SU-DHL-6 (cell line): ENCODE measurements around the gene ATF7.

Source experiments
- H2AFZ ChIP-seq: fragments of 200-600 bp; sonication (generic); 2 replicates; pipeline ENCODE4 v1.6.1; 2014; ENCODE audit warnings: low read depth, mild to moderate bottlenecking, moderate library complexity, mixed read lengths, antibody characterized with exemption, low read length; ENCODE audit not compliant: severe bottlenecking
- H3F3A ChIP-seq: fragments of 200-600 bp; shearing (Covaris generic); 2 replicates; pipeline ENCODE4 v1.6.0; 2016; ENCODE audit warnings: antibody characterized with exemption, mild to moderate bottlenecking; ENCODE audit not compliant: insufficient read depth
- H3K27ac ChIP-seq: fragments of 200-600 bp; sonication (generic); 2 replicates; pipeline ENCODE4 v1.5.1; 2016; ENCODE audit warnings: low read depth, mild to moderate bottlenecking, low read length, moderate library complexity, mixed read lengths
- H3K27me3 ChIP-seq: fragments of 200-600 bp; sonication (generic), shearing (Covaris generic); 2 replicates; pipeline ENCODE4 v1.6.0; 2014; ENCODE audit warnings: mild to moderate bottlenecking, low read length
- H3K36me3 ChIP-seq: fragments of 200-600 bp; sonication (generic); 2 replicates; pipeline ENCODE4 v1.6.1; 2014; ENCODE audit warnings: mild to moderate bottlenecking, low read length, mixed read lengths
- H3K4me2 ChIP-seq: fragments of 300-600, 200-600 bp; shearing (Covaris generic), sonication (generic); 2 replicates; pipeline ENCODE4 v1.6.0; 2014; ENCODE audit warnings: low read length, low read depth, mild to moderate bottlenecking; ENCODE audit not compliant: poor library complexity, severe bottlenecking
- H3K4me3 ChIP-seq: fragments of 200-600 bp; sonication (generic); 2 replicates; pipeline ENCODE4 v1.5.1; 2014; ENCODE audit warnings: antibody characterized with exemption, low read length, mild to moderate bottlenecking, mixed read lengths; ENCODE audit not compliant: insufficient read depth, poor library complexity, severe bottlenecking
- H3K79me2 ChIP-seq: fragments of 200-600 bp; sonication (generic); 2 replicates; pipeline ENCODE4 v1.6.1; 2014; ENCODE audit warnings: mild to moderate bottlenecking, low read length, moderate library complexity; ENCODE audit not compliant: insufficient read depth
- H3K9ac ChIP-seq: fragments of 200-600 bp; sonication (generic); 2 replicates; pipeline ENCODE4 v1.7.0; 2014; ENCODE audit warnings: mild to moderate bottlenecking, low read length
- H3K9me2 ChIP-seq: fragments of 200-600 bp; sonication (generic); replicated peaks from 2 replicates; pipeline ENCODE4 v1.6.1; 2014; ENCODE audit warnings: low read length; ENCODE audit not compliant: insufficient read depth
- H3K9me3 ChIP-seq: fragments of 200-600 bp; sonication (generic); 2 replicates; pipeline ENCODE4 v1.6.1; 2014; ENCODE audit warnings: low read length, mixed read lengths; ENCODE audit not compliant: insufficient read depth
- H4K20me1 ChIP-seq: fragments of 200-600 bp; sonication (generic); 2 replicates; pipeline ENCODE4 v1.6.1; 2014; ENCODE audit warnings: low read depth, mild to moderate bottlenecking, antibody characterized with exemption, low read length, moderate library complexity, mixed read lengths
- CTCF ChIP-seq: fragments of 200-600 bp; sonication (generic); IDR thresholded peaks from one replicate; pipeline ENCODE4 v1.5.1; 2017; ENCODE audit warnings: antibody characterized with exemption, mild to moderate bottlenecking, low read length, moderate library complexity; ENCODE audit not compliant: insufficient read depth, poor library complexity, severe bottlenecking
- EZH2phosphoT487 ChIP-seq: fragments of 200-600 bp; sonication (generic), shearing (Covaris generic); conservative IDR thresholded peaks from 2 replicates; pipeline ENCODE4 v1.6.1; 2018; ENCODE audit warnings: mild to moderate bottlenecking, antibody characterized with exemption, low read length, moderate library complexity, mixed read lengths

The ATF7 gene

GRCh38 chr12:53465679-53466078, 160.5 kb downstream of the ATF7 start:
- H3K27me3 ChIP-seq, result no peaks in the 10 kb centered on the region
- H4K20me1 ChIP-seq, result peaks cover 27% of the 10 kb centered on the region; the same call in 1 of the 2 replicates
- H3F3A ChIP-seq, result peaks cover 28% of the 10 kb centered on the region
- TF ChIP-seq CTCF (no peak), EZH2phosphoT487 (no peak)
- peaks cover 84% of the 10 kb centered on the region for H3K36me3 ChIP-seq
- H3K9me2 ChIP-seq, result no peaks in the 10 kb centered on the region
- H3K9ac ChIP-seq, result no peak overlapping the region
- H3K79me2 ChIP-seq, result peaks cover 41% of the 10 kb centered on the region
- H3K4me3 ChIP-seq, result no peak overlapping the region
- no peak overlapping the region for H3K4me2 ChIP-seq
- H3K9me3 ChIP-seq, result no peaks in the 10 kb centered on the region
- H2AFZ ChIP-seq, result no peak overlapping the region
- no peak overlapping the region for H3K27ac ChIP-seq

GRCh38 chr12:53464685-53465418, 161.3 kb downstream of the ATF7 start:
- peaks cover 48% of the 10 kb centered on the region for H3K79me2 ChIP-seq
- H3K27ac ChIP-seq, result no peak overlapping the region
- peaks cover 89% of the 10 kb centered on the region for H3K36me3 ChIP-seq
- H3F3A ChIP-seq, result peaks cover 27% of the 10 kb centered on the region
- H3K27me3 ChIP-seq, result no peaks in the 10 kb centered on the region
- no peak overlapping the region for H3K4me2 ChIP-seq
- H2AFZ ChIP-seq, result no peak overlapping the region
- no peaks in the 10 kb centered on the region for H3K9me2 ChIP-seq
- no peaks in the 10 kb centered on the region for H3K9me3 ChIP-seq
- TF ChIP-seq CTCF (no peak), EZH2phosphoT487 (no peak)
- H3K9ac ChIP-seq, result no peak overlapping the region
- H3K4me3 ChIP-seq, result no peak overlapping the region
- H4K20me1 ChIP-seq, result peaks cover 35% of the 10 kb centered on the region; the same call in 1 of the 2 replicates

- H2AFZ ChIP-seq, result no peak overlapping the region
- H3K9ac ChIP-seq, result no peak overlapping the region
- peaks cover 42% of the 10 kb centered on the region for H4K20me1 ChIP-seq
- H3K4me2 ChIP-seq, result no peak overlapping the region
- H3K9me2 ChIP-seq, result no peaks in the 10 kb centered on the region
- peaks cover 27% of the 10 kb centered on the region for H3F3A ChIP-seq
- no peak overlapping the region for H3K27ac ChIP-seq
- H3K9me3 ChIP-seq, result no peaks in the 10 kb centered on the region
- peaks cover 56% of the 10 kb centered on the region for H3K79me2 ChIP-seq
- TF ChIP-seq EZH2phosphoT487 (no peak), CTCF (no peak)
- H3K27me3 ChIP-seq, result no peaks in the 10 kb centered on the region
- H3K36me3 ChIP-seq, result peaks cover 90% of the 10 kb centered on the region
- no peak overlapping the region for H3K4me3 ChIP-seq
These were observed 162.2 kb downstream of the ATF7 start for GRCh38 chr12:53463802-53464560.
